GM19328 (cell line): Measurements from ENCODE around the gene MYBPC3.
"Not testable (repeated sequence)": the region's sequence is repeated elsewhere in the genome, so short reads cannot be mapped to it uniquely, and the experiment has no call there.

Source experiments
- ATAC-seq: cut with Tn5 transposase; IDR thresholded peaks from one replicate; pipeline ENCODE4 v1.9.1; 2021; ENCODE audit warnings: mild to moderate bottlenecking, moderate library complexity; ENCODE audit not compliant: unreplicated experiment

Gene MYBPC3

DNA sequence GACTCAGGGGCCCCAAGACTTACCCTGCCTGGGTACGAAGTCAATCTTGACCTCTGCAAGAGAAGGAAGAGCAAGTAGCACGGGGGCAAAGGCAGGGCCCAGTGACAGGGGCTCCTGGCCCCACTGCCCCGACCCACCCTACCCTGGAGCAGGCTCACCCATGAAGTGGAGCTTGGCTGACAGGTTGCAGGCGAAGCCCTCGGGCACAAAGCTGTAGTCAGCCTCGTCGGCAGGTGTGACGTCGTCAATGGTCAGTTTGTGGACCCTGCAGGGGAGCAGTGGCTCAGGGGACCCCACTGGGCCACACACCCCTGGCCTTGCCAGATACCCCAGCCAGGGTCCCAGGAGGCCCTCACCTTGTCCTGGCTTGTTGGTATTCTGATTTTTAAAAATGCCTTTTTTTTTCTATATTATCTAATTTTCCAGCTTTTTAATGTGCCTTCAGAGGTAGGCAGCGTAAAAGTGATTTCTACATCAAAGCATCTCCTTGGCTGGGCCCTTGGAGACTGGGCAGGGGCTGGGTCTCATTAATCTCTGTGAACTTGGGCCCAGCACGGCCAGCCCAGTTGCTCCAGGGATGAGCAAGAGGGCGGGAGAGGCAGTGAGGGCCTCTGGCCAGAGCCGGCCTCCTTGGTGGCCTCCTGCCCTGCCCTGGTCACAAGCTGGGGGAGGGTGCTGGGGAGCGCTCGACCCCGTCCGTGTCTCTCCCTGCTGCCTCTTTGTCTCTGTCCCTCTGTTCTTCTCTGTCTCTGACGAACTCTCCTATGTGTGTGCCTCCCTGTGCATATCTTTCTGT is 11.3 kb downstream of the MYBPC3 start:
- no peak for ATAC-seq

DNA sequence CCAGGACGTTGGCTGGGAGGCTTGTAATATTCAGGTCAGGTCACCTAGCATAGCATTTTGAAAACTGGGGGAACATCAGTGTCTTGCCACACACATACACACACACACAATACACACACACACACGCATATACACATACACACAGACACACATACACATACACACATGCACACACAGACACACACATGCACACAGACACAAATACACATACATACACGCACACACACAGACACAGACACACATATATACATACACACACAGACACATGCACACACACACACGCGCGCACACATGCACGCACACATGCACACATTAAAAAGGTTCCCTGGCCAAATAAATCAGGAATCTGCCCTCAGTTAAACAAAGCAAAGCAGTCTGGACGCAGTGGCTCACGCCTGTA is 12.5 kb downstream of the MYBPC3 start:
- ATAC-seq: no peak

DNA sequence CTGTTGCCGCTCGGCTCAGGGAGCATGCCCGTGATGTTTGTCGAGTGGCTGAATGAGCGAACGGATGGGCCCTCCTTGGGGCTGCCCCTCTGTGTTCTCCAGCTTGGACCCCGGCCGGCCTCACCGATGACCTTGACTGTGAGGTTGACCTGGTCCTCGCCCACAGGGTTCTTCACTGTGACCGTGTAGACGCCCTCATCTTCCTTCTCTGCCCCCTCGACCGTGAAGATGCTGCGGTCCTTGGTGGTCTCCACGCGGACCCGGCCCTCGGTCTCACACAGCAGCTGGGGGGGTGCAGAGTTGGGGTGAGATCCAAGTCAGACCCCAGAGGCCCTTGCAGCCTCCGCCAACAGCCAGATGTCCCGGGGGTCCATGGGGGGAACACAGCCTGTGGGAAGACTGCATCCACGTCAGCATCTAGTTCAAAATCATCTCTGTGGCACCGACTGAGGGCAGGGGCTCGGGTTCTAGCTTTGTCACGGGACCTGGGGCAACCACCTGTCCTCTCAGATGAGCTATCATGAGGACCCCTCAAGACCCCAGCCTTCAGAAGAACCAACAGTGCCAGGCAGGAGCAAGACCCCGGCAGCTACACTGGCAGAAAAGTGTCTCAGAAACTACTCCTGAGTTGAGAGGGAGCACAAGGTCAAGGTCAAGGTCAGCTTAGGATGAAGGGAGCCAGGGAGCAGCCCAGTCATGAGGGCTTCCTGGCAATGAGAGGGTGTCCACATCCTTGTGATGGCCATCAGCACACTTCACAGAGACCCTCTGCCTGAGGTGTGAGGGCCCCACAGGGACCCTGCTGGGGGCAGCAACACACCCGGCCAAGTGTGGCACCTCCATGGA is 13.9 kb downstream of the MYBPC3 start:
- no peak for ATAC-seq

DNA sequence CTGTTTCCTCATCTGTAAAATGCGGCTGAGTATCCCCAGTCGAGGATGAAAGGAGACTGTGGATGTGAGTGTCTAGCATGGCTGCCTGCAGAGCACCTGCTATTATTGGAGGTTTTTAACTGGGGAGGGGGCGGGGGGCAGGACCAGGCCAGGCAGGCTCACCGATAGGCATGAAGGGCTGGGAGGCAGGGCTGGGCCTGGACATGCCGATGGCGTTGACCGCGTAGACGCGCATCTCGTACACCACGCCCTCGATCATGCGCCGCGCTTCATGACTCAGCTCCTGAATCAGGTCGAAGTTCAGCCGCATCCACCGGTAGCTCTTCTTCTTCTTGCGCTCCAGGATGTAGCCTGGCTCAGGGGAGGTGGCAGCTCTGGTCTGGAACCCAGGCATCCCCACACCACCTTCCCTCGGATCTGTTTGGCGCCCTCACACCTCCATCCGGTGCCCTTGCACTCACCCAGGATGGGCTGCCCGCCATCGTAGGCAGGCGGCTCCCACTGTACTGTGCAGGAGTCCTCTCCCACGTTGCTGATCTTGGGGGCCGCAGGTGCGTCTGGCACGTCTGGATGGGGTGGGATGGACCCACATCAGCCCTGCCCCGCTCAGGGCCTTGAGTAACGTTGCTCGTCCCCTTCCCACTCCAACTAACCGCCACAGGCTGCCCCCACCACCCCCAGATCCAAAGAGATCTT is 15.1 kb downstream of the MYBPC3 start:
- ATAC-seq: no peak

- ATAC-seq: no peak
Observed at GRCh38 chr11:47336595-47336994, 15.9 kb downstream of the MYBPC3 start.

DNA sequence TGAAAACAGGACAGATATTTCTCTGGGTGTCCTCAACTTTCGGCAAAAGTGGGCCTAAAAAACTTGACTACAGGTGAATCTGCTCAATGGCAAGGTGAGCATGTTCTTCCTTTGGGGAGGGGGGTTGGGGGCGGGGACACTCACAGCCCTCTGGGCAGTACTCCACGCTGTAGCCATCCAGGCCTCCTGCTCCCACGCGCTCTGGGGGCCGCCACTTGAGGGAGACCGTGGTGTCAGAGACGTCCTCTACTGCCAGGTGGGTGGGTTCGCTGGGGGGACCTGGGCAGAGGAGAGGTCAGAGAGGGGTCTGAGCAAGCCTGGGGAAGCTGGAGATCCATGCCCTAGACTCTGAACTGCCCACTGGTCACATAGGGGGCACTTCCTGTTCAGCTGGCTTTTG is 16.8 kb downstream of the MYBPC3 start:
- no peak for ATAC-seq

DNA sequence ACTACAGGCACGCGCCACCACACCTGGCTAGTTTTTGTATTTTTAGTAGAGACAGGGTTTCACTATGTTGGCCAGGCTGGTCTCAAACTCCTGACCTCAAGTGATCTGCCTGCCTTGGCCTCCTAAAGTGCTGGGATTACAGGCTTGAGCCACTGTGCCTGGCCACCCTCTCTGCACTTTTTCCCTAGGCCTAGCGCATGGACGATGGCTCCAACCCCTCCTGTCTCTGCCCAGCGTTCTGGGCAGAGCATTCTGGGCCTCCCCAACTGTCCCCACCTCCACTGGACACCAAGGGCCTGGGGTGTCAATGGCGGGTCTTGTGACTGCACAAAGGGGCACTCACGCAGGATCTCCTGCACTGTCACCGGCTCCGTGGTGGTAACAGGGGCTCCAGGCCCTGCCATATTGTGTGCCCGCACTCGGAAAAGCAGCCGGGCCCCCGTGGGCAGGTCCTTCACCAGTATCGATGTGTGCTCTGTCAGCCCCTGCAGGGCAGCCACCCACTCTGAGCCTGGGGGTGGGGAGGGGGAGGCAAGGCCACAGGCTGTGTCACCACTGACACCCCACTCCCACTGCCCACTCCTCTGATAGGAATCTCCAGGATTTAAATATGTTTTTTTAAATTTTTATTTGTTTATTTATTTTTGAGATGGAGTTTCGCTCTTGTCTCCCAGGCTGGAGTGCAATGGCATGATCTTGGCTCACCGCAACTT is 17.6 kb downstream of the MYBPC3 start:
- not testable (repeated sequence) for ATAC-seq

DNA sequence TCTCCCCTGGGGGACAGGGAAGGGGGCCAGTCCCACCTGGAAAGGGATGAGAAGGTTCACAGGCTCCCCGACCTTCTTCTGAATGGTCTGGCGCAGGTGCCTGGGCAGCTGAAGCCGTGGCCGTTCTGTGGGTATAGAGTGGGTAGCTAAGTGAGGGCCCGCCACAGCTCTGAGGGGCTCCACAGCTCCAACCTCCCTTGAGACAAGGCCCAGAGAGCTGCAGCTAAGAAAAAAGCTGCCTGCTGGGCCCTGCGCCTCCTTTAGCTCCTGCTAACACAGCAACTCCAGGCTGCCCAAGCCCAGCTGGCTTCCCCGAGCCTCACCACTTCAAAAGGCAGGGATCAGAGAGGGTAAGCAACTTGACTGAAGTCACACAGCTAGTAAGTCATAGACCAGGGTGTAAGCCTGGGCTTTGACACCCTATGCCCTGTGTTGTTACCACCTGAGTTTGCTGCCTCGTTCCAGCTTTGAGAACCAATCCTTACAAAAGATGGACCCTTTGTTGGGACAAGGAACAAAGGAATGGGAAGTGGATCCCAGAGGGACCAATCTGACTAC is 18.5 kb downstream of the MYBPC3 start:
- no peak for ATAC-seq

DNA sequence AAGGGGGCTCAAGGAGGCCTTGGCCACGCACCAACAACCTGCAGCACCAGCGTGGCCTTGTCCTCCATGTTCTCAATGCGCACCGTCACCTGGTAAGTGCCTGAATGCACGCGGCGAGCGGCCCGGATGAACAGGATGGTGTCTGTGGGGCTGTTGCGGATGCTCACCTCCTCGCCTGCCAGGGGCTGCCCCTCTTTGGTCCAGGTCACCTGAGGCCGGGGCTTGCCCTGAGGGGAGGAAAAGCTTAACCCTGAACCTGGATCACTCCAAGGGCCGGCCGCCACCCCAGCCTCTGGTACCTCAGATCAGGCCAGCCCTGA is 19.0 kb downstream of the MYBPC3 start:
- ATAC-seq: no peak

- no peak for ATAC-seq
Observed at GRCh38 chr11:47332791-47333525, 19.5 kb downstream of the MYBPC3 start.

GRCh38 chr11:47332303-47332711 is 20.2 kb downstream of the MYBPC3 start:
- no peak for ATAC-seq

GRCh38 chr11:47331454-47332302 is 20.8 kb downstream of the MYBPC3 start:
- no peak for ATAC-seq

DNA sequence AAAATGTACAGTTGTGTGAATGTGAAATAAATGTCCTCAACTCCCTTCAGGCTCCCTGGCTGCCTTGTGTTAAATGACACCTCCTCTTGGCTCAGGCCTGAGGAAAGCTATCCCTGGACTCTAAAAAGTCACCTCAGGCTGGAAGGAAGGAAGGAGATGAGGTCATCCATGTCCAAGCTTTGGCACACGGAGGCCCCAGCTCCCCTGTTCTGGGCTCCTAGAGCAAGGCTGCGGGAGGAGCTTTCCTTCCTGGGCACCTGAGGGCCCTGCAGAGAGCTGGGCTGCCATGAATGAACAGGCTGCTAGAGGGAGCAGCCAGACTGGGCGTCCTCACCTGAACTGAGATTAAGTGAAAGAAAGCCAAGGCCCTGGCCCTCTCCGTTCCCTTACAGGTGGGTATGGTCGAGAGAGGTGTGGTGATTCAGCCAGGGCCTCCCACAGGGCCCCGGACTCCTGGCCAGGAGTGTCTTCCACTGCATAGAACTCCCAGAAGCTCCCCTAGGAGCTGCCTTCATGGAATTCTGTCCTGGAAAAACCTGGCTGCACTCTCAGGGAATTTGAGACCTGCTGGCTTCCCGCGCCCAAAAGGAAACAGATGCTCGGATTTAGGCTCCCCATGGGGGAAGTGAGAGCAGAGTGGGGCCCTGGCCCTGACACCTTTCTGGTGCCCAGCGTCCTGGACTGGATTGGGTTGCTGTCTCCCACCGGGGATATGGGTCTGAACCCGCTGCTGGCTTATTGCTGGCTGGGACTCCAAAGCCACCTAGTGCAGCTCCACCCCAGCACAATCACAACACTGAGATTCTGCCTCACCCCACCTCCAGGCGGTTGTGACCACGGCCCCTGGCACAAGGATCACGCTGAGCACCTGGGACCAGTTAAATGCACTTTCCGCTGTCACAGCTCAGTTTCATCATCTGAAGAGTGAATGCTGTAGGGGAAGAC is 22.2 kb downstream of the MYBPC3 start:
- no peak for ATAC-seq

- no peak for ATAC-seq
Observed at GRCh38 chr11:47329431-47329986, 23.0 kb downstream of the MYBPC3 start.

GRCh38 chr11:47328449-47329390 is 23.8 kb downstream of the MYBPC3 start:
- ATAC-seq: no peak

DNA sequence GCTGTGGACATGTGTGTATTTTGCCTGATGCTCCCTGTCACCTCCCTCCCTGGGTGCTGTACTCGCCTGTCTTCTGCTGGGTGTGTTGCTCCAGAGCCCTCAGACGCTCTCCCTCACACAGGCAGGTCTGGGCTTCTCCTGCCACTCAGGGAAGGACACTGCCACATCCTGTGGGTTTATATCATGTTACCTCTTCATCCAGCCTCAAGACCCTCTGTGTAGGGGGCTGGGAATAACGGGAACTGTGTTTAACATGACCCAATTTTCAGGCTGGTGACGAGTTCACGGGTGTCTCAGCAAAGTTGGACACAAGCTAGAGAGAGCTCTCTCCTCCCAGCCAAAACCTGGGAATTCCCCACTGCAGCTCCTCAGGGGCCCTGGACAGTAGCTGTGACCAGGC is 24.6 kb downstream of the MYBPC3 start:
- no peak for ATAC-seq

DNA sequence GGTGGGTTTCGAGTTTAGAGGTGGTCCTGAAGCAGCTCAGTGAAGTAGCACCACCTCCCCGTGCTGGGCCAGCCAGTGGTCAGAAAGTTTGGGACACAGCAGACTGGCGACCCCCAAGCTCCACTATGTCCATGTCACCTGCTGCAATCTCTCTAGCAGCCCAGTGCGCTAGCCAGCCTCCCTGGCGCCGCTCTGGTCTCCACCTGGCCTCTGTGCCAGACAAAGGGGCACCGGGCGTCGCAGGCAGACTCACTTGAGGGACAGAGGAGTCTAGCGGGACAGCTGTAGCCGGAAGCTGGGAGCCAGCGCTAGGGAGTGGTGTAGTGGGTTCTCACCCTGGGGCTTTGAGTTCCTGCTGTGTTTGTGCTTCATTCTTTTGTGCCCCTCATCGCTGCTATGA is 25.5 kb downstream of the MYBPC3 start:
- ATAC-seq: no peak
